NB4 (cell line): ENCODE data around the gene RAB15.

Experiments used
- MAX ChIP-seq: IDR thresholded peaks from 2 replicates; pipeline ENCODE4 v1.6.1; 2011; ENCODE audit warnings: low read depth, low read length
- MYC ChIP-seq: IDR thresholded peaks from 2 replicates; pipeline ENCODE4 v1.6.1; 2011; ENCODE audit warnings: low read depth, low read length
- POLR2A ChIP-seq: IDR thresholded peaks from 2 replicates; pipeline ENCODE4 v1.6.1; 2011; ENCODE audit warnings: mild to moderate bottlenecking; ENCODE audit not compliant: insufficient read length; ENCODE audit errors: extremely low read depth
- TF ChIP-seq, protein P1 (sequence below): IDR thresholded peaks from one replicate; pipeline ENCODE4 v1.5.1; 2012; ENCODE audit warnings: low read depth, low read length

- TF ChIP-seq, protein P1, sequence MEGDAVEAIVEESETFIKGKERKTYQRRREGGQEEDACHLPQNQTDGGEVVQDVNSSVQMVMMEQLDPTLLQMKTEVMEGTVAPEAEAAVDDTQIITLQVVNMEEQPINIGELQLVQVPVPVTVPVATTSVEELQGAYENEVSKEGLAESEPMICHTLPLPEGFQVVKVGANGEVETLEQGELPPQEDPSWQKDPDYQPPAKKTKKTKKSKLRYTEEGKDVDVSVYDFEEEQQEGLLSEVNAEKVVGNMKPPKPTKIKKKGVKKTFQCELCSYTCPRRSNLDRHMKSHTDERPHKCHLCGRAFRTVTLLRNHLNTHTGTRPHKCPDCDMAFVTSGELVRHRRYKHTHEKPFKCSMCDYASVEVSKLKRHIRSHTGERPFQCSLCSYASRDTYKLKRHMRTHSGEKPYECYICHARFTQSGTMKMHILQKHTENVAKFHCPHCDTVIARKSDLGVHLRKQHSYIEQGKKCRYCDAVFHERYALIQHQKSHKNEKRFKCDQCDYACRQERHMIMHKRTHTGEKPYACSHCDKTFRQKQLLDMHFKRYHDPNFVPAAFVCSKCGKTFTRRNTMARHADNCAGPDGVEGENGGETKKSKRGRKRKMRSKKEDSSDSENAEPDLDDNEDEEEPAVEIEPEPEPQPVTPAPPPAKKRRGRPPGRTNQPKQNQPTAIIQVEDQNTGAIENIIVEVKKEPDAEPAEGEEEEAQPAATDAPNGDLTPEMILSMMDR: no peak
- TF ChIP-seq MAX: no peak
- TF ChIP-seq POLR2A: no peak
- TF ChIP-seq MYC: no peak
These were observed 43.7 kb downstream of the RAB15 start for GRCh38 chr14:64928239-64929013.
